ENCODE results near the gene EVC2. TPM values are rescaled to one million over a fixed set of nuclear protein-coding genes. Genes with fewer than 3 reads are reported as not detected.

Gene EVC2
- total RNA-seq, 1 experiment from 2014 or later: 7.8 TPM

DNA sequence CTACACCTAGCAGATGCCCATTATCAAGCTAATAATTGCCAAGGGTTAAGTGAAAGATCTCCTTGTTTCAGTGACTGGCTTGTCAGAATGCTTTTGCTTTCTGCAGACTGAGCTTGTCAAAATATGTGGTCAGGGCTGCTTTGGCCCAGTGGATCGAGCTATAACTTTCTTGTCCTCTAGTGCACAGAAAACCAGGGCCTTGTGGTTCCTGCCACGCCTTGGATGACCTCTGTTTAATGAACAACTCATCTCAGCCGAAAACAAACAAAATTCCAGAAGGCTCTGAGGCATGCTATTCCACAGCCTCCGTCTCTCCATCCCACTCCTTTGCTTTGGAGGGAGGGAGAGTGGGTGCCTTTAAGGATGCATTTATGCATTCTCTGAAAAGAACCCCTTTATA is 14.0 kb upstream of the EVC2 start:
- Histone ChIP-seq H2BK12ac (ENCODE audit: insufficient read length, low read depth, low read length) (no peak overlapping the region), H3K56ac (ENCODE audit: insufficient read length, low read depth, low read length) (no peak overlapping the region), H2AK5ac (ENCODE audit: insufficient read length, low read length) (no peak overlapping the region), H2BK15ac (ENCODE audit: low read depth, low read length) (no peak overlapping the region), H4K8ac (replicated peaks; ENCODE audit: insufficient read length, low read depth, low read length) (no peak overlapping the region), H2BK120ac (ENCODE audit: low read depth, low read length, poor library complexity, severe bottlenecking) (no peak overlapping the region), H3K14ac (ENCODE audit: insufficient read depth, low read length) (no peak overlapping the region), H3K4me2 (ENCODE audit: insufficient read depth, insufficient read length, low read length) (no peak overlapping the region), H3K4ac (ENCODE audit: low read depth, low read length) (no peak overlapping the region), H3K79me1 (ENCODE audit: insufficient read depth, low read depth, low read length, poor library complexity, severe bottlenecking) (no peaks in the 10 kb centered on the region), H3K9ac (ENCODE audit: extremely low read depth, insufficient read length, low read length) (no peak overlapping the region), H3K23me2 (ENCODE audit: insufficient read length, low read depth, low read length, poor library complexity, severe bottlenecking) (no peaks in the 10 kb centered on the region), H3K18ac (ENCODE audit: insufficient read length, low read depth, low read length) (no peak overlapping the region), H2BK5ac (ENCODE audit: insufficient read length, low read length) (no peak overlapping the region), H2AFZ (ENCODE audit: low read length) (no peak overlapping the region), H4K20me1 (ENCODE audit: control insufficient read depth, insufficient read depth, insufficient read length) (no peaks in the 10 kb centered on the region), H3K79me2 (ENCODE audit: insufficient read depth, low read length) (no peaks in the 10 kb centered on the region), H3K23ac (ENCODE audit: insufficient read length, low read depth, low read length) (no peak overlapping the region), H4K91ac (ENCODE audit: insufficient read length, low read depth, low read length) (no peak overlapping the region), H2BK20ac (ENCODE audit: low read depth, low read length, poor library complexity, severe bottlenecking) (no peak overlapping the region), H3K9me3 (ENCODE audit: control insufficient read depth, low read depth, low read length) (no peaks in the 10 kb centered on the region), H4K5ac (ENCODE audit: insufficient read length, low read depth, low read length) (no peak overlapping the region), H3K27me3 (ENCODE audit: insufficient read depth, low read length) (no peaks in the 10 kb centered on the region), H3K4me1 (ENCODE audit: insufficient read depth, low read length) (no peaks in the 10 kb centered on the region), H3K27ac (ENCODE audit: insufficient read length, low read depth, low read length) (no peak overlapping the region), H3T11ph (ENCODE audit: low read length) (no peak overlapping the region)
- WGBS (ENCODE audit: extremely low coverage, insufficient read length, low lambda C conversion rate): no CpG with 5 or more reads among the region's 4 CpGs
- TF ChIP-seq, protein P1, sequence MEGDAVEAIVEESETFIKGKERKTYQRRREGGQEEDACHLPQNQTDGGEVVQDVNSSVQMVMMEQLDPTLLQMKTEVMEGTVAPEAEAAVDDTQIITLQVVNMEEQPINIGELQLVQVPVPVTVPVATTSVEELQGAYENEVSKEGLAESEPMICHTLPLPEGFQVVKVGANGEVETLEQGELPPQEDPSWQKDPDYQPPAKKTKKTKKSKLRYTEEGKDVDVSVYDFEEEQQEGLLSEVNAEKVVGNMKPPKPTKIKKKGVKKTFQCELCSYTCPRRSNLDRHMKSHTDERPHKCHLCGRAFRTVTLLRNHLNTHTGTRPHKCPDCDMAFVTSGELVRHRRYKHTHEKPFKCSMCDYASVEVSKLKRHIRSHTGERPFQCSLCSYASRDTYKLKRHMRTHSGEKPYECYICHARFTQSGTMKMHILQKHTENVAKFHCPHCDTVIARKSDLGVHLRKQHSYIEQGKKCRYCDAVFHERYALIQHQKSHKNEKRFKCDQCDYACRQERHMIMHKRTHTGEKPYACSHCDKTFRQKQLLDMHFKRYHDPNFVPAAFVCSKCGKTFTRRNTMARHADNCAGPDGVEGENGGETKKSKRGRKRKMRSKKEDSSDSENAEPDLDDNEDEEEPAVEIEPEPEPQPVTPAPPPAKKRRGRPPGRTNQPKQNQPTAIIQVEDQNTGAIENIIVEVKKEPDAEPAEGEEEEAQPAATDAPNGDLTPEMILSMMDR (conservative IDR thresholded peaks at IDR 0.05): no peak
- Mint-ChIP-seq H3K27ac (no peak overlapping the region), H3K9me3 (peaks cover 0 to 2% of the 10 kb centered on the region in 2 experiments; a peak in 2 of 5 replicates), H3K36me3 (ENCODE audit: insufficient read depth in 1 of 3, low read depth in 3 of 3) (peaks cover 15 to 21% (median 18%) of the 10 kb centered on the region in 3 experiments; a peak in 5 of 7 replicates), H3K4me1 (peaks cover 12% of the 10 kb centered on the region in 2 experiments), H3K4me3 (no peak overlapping the region), H3K27me3 (ENCODE audit: low read depth) (no peaks in the 10 kb centered on the region)
- no peak for DNase-seq
